Epithelial cell of proximal tubule (primary cell): Measurements from ENCODE around the gene TP53BP1. TPM values are rescaled to one million over a fixed set of nuclear protein-coding genes. Genes with fewer than 3 reads are reported as not detected.
A peak's percentile ranks its signal among the peaks of the same experiment; 100 is the strongest.

Experiments used
- DNase-seq: peaks from one replicate; pipeline ENCODE4 v3.0.0-alpha.2; 2011; ENCODE audit warnings: low read depth
- H3K4me3 ChIP-seq: 2 replicates; pipeline ENCODE4 v1.5.1; 2011; ENCODE audit warnings: low read depth, mild to moderate bottlenecking, low read length
- total RNA-seq: library from RNA; depleted of rRNA; stranded (reverse); fragments of >200 nt; gene quantifications from 2 replicates; pipeline ENCODE4 v1.2.3, GENCODE V29; 2015
- TF ChIP-seq, protein P1 (sequence below): conservative IDR thresholded peaks from 2 replicates; pipeline ENCODE4 v1.5.1; 2012; ENCODE audit warnings: low read depth, mild to moderate bottlenecking, low read length

TP53BP1 gene
- total RNA-seq, 1 donor from 2014 or later = 28.8 TPM

DNA sequence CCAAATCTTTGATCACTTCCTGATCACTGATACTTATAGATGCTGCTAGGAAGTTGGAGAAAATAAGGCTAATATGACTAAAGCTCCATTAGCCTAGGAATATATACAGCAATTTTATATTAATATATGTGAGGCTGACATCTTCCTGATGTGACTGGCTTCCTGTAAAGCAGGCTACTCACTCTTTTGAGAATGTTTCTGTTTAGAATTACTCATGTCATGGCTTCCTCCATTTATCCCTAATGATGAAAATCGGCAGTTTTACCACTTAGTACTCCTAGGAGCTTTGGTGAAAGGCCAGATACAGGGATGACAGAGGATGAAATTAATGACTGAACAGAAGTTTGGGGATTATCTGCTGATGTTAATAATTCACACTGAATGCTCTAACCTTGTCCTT lies 20.6 kb upstream of the TP53BP1 start:
- TF ChIP-seq, protein P1, sequence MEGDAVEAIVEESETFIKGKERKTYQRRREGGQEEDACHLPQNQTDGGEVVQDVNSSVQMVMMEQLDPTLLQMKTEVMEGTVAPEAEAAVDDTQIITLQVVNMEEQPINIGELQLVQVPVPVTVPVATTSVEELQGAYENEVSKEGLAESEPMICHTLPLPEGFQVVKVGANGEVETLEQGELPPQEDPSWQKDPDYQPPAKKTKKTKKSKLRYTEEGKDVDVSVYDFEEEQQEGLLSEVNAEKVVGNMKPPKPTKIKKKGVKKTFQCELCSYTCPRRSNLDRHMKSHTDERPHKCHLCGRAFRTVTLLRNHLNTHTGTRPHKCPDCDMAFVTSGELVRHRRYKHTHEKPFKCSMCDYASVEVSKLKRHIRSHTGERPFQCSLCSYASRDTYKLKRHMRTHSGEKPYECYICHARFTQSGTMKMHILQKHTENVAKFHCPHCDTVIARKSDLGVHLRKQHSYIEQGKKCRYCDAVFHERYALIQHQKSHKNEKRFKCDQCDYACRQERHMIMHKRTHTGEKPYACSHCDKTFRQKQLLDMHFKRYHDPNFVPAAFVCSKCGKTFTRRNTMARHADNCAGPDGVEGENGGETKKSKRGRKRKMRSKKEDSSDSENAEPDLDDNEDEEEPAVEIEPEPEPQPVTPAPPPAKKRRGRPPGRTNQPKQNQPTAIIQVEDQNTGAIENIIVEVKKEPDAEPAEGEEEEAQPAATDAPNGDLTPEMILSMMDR = no peak
- H3K4me3 ChIP-seq = no peak overlapping the region
- no peak for DNase-seq

DNA sequence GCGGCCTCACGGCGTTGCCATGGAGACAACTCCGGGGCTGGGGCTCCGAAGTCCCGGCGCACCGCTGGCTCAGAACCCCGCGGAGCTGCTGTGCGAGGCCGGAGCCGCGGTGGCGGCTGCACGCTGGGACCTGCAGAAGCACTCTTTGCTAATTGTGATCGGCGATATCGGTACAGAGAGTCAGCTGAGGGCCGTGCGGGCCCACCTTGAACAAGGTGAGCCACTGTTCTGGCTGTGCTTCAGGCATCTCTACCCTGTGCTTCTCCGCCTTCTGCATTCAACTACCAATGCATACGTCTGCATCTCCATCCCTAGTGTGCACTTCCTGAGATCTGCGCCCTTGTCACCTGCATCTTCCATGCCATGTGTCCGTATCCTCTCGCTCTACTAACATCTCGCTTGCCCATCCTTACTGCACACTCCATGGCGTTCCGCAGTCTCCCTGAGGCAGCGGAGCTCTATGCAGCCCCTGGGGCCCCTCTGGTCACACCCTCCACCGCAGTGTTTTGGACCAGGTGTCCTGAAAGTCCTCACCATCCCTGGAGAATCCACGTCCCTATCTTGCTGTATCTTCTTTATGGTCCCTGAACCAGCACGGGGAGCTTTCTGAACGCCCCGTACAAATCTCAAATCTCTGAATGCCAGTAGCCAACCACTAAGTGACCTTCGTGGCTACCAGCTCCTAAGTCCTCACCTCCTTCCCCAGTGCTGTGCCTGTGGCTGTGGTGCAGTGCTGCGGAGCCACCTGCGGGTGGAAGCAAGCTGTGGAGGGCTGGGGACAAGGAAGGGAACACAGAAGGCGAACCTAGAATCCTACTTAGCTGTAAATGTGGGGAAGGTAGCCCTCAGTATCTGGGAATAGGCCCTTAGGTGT lies 18.3 kb upstream of the TP53BP1 start:
- DNase-seq = no peak
- peak overlapping the region; percentile 74 for H3K4me3 ChIP-seq
- TF ChIP-seq, protein P1 = peak; percentile 51

DNA sequence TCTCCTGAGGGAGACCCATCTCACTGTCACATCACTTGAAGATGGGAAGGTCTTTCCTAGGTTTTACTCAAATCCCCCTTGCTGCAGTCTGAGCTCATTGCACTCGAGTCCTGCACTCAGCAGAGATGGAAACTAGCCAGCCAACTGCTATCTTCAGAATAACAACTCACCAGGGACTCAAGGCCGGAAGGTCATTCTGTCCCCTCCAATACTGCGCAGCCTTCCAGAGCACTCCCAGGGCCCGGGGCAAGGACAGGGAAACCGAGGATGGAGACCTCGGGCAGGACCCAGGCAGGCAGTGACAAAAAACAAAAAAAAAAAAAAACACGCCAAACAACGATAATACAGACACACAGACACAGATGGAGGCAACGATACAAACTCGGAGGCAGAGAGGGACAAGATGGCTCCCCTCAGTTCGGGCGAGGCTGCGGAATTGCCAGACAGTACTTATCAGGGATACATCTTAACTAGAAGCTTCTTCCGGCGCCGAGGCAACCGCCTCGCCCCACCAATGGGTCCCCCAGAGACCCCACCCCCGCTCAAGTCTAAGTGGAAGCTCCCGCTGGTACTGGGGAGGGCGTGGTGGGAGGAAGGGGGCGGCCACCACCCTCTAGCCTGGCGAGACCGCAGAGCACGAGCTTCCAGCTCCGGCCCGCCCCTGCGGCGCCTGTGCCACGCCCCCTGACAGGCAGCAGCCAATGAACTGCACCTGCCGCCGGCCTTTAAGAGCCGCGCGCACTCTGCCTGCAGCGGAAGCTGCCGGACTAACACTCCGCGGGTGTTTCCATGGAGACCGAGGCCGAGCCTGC lies 17.4 kb upstream of the TP53BP1 start:
- TF ChIP-seq, protein P1 = no peak
- DNase-seq = peak; percentile 59

DNA sequence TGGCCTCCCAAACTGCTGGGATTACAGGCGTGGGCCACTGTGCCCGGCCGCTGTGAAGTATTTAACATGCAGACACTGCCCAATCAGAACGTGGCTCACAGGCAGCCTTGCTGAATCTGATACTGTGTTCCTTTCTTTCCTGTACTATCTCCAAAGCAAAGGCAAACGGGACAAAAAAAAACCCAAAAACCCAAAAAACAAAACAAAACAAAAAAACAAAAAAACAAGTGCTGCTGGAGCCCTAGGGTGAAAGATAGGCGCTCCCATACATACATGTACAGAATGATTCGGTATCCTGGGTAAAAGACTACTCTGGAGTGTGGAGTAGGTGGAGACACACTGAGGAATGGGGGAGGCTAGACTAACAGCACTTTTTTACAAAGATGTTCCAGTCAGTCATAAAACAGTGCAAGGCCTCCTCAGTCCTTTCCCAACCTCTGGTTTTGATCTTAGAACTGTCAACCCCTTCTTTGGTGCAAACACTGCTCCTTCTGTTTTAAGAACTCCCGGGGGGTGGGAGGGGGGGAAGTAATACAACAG lies 16.8 kb upstream of the TP53BP1 start:
- TF ChIP-seq, protein P1 = no peak
- H3K4me3 ChIP-seq = peak overlapping the region; percentile 74
- DNase-seq = no peak

More for the DNA sequence above, 17.4 kb upstream of the TP53BP1 start:
- peak overlapping the region; percentile 74 for H3K4me3 ChIP-seq

DNA sequence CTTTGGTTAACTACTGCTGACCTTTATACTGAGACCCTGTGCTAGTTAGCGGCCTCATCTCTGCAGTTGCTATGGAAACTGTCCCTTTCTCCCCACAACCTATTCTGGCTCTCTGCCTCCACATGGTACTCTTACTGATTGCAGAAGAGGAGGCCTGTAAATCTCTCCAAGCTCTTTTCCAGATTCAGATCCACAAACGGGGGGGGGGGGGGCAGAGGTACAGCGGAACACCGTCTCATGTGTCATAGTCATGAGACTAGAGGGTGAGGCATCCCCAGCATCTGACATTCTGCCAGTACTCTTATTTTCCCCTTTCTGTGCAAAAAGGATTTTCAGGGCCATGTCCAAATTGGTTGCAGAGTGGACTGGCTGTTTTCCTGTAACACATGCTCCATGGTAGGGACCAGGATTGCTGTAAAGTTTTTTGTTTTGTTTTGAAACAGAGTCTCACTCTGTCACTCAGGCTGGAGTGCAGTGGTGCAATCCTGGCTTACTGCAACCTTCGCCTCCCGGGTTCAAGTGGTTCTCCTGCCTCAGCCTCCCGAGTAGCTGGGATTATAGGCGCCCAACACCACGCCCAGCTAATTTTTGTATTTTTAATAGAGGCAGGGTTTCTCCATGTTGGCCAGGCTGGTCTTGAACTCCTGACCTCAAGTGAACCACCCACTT lies 16.2 kb upstream of the TP53BP1 start:
- TF ChIP-seq, protein P1 = no peak
- no peak for DNase-seq
- no peak overlapping the region for H3K4me3 ChIP-seq

DNA sequence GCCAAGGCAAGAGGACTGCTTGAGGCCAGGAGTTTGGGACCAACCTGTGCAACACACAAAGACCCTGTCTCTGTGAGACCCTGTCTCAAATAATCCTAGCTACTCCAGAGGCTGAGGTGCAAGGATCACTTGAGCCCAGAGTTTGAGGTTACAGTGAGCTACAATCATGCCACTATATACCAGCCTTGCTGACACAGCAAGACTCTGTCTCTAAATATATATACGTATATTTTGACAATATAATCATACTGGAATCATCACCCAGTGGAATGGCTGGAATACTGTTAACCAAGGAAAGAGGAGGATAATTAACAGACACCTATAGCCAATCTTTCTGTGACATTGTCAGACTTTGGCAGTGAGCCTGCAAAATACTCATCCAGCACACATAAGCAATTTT lies 15.5 kb upstream of the TP53BP1 start:
- no peak overlapping the region for H3K4me3 ChIP-seq
- DNase-seq = no peak
- TF ChIP-seq, protein P1 = no peak
